ENCODE results near the gene NXPE4.

The NXPE4 gene

GRCh38 chr11:114556135-114556534 lies 39.5 kb downstream of the NXPE4 start:
- DNase-seq: no peak

GRCh38 chr11:114553642-114554041 lies 41.9 kb downstream of the NXPE4 start:
- DNase-seq: no peak

GRCh38 chr11:114551060-114551459 lies 44.5 kb downstream of the NXPE4 start:
- DNase-seq: no peak

GRCh38 chr11:114525682-114526081 lies 69.9 kb downstream of the NXPE4 start:
- no peak for DNase-seq

GRCh38 chr11:114524122-114524521 lies 71.5 kb downstream of the NXPE4 start:
- no peak for DNase-seq

GRCh38 chr11:114522818-114523217 lies 72.8 kb downstream of the NXPE4 start:
- DNase-seq: no peak
